HepG2 (cell line): Measurements from ENCODE around the gene SPINDOC. TPM values are rescaled to one million over a fixed set of nuclear protein-coding genes. Genes with fewer than 3 reads are reported as not detected.

Source experiments
- ATF6 ChIP-seq: sonication (generic); formaldehyde crosslinking; conservative IDR thresholded peaks from 2 replicates; pipeline ENCODE4 v1.4.0; 2020; ENCODE audit warnings: missing genetic modification reagents
- BORCS8-MEF2B ChIP-seq: sonication (generic); formaldehyde crosslinking; IDR thresholded peaks from 2 replicates; pipeline ENCODE4 v1.8.0; 2022; ENCODE audit warnings: mild to moderate bottlenecking, missing genetic modification reagents
- CEBPG ChIP-seq: IDR thresholded peaks from 2 replicates; pipeline ENCODE4 v1.6.1; 2016
- DMAP1 ChIP-seq: IDR thresholded peaks from 2 replicates; pipeline ENCODE4 v1.6.1; 2016
- ELF1 ChIP-seq: sonication (generic); formaldehyde crosslinking; IDR thresholded peaks from 2 replicates; pipeline ENCODE4 v1.4.0; 2020; ENCODE audit warnings: missing genetic modification reagents
- GATAD1 ChIP-seq: IDR thresholded peaks from 2 replicates; pipeline ENCODE4 v1.6.1; 2016; ENCODE audit warnings: missing genetic modification reagents, missing compliant biosample characterization
- GMEB2 ChIP-seq: IDR thresholded peaks from 2 replicates; pipeline ENCODE4 v1.6.1; 2016; ENCODE audit warnings: missing biosample characterization, missing genetic modification reagents, low read depth
- HCFC1 ChIP-seq: fragments of 150-350 bp; IDR thresholded peaks from 2 replicates; pipeline ENCODE4 v1.6.1; 2014; ENCODE audit warnings: low read depth, low read length
- HDAC1 ChIP-seq: sonication (generic); formaldehyde crosslinking; IDR thresholded peaks from 2 replicates; pipeline ENCODE4 v1.5.1; 2020; ENCODE audit warnings: mild to moderate bottlenecking, missing genetic modification reagents
- HDAC6 ChIP-seq: fragments of 200-600 bp; sonication (generic); IDR thresholded peaks from 2 replicates; pipeline ENCODE4 v1.7.0; 2017; ENCODE audit warnings: mild to moderate bottlenecking, antibody characterized with exemption, low read length, low read depth
- MIER3 ChIP-seq: IDR thresholded peaks from 2 replicates; pipeline ENCODE4 v1.6.1; 2016; ENCODE audit warnings: missing compliant biosample characterization, borderline replicate concordance
- MLLT10 ChIP-seq: sonication (generic); formaldehyde crosslinking; IDR thresholded peaks from 2 replicates; pipeline ENCODE4 v1.4.0; 2020; ENCODE audit warnings: missing genetic modification reagents
- POLR2AphosphoS5 ChIP-seq: IDR thresholded peaks from 2 replicates; pipeline ENCODE4 v1.6.1; 2012; ENCODE audit warnings: low read depth, low read length
- SAP130 ChIP-seq: IDR thresholded peaks from 2 replicates; pipeline ENCODE4 v1.6.1; 2016; ENCODE audit warnings: low read depth
- ZMAT3 ChIP-seq: sonication (generic); formaldehyde crosslinking; conservative IDR thresholded peaks from 2 replicates; pipeline ENCODE4 v1.7.0; 2021; ENCODE audit warnings: missing genetic modification reagents
- ZNF235 ChIP-seq: sonication (generic); formaldehyde crosslinking; IDR thresholded peaks from 2 replicates; pipeline ENCODE4 v1.8.1; 2023; ENCODE audit warnings: mild to moderate bottlenecking, missing genetic modification reagents, borderline replicate concordance
- ZNF333 ChIP-seq: sonication (generic); formaldehyde crosslinking; IDR thresholded peaks from 2 replicates; pipeline ENCODE4 v1.4.0; 2020; ENCODE audit warnings: mild to moderate bottlenecking, missing genetic modification reagents, borderline replicate concordance
- ZNF343 ChIP-seq: sonication (generic); formaldehyde crosslinking; IDR thresholded peaks from 2 replicates; pipeline ENCODE4 v1.4.0; 2020; ENCODE audit warnings: mild to moderate bottlenecking, missing genetic modification reagents
- ZNF451 ChIP-seq: sonication (generic); formaldehyde crosslinking; IDR thresholded peaks from 2 replicates; pipeline ENCODE4 v1.5.0; 2020; ENCODE audit warnings: mild to moderate bottlenecking, missing genetic modification reagents
- ZNF574 ChIP-seq: sonication (generic); formaldehyde crosslinking; IDR thresholded peaks from 2 replicates; pipeline ENCODE4 v1.4.0; 2020; ENCODE audit warnings: missing genetic modification reagents
- ZNF597 ChIP-seq: sonication (generic); formaldehyde crosslinking; IDR thresholded peaks from 2 replicates; pipeline ENCODE4 v1.5.0; 2020; ENCODE audit warnings: missing genetic modification reagents
- ZNF672 ChIP-seq: sonication (generic); formaldehyde crosslinking; IDR thresholded peaks from 2 replicates; pipeline ENCODE4 v1.8.1; 2022; ENCODE audit warnings: missing genetic modification reagents
- ZNF792 ChIP-seq: IDR thresholded peaks from 2 replicates; pipeline ENCODE4 v1.6.1; 2016
- ZSCAN25 ChIP-seq: sonication (generic); formaldehyde crosslinking; IDR thresholded peaks from 2 replicates; pipeline ENCODE4 v1.8.0; 2022; ENCODE audit warnings: mild to moderate bottlenecking, missing genetic modification reagents
- polyA plus RNA-seq, 8 experiments: library from polyadenylated mRNA; depleted of rRNA in 3 of 8; stranded (reverse) in 7 of 8; unstranded in 1 of 8; fragments of >200 nt; fragmentation: Illumina TruSeq in 4 of 8; extraction: Trizol in 4 of 8; gene quantifications; 2 replicates each; pipeline versions ENCODE4 v1.2.1 to v1.2.3, GENCODE V29; 2011 to 2016; ENCODE audit warnings: low read depth in 4 of 8, missing spikeins in 1 of 8, mixed read lengths in 1 of 8; ENCODE audit not compliant: insufficient read depth in 1 of 8
- total RNA-seq, 5 experiments: library from RNA; depleted of rRNA; stranded (reverse); fragments of >200 nt; fragmentation: Illumina TruSeq; extraction: Trizol; gene quantifications; 2 replicates each; pipeline ENCODE4 v1.2.3, GENCODE V29; 2016; ENCODE audit warnings: low read depth in 1 of 5

The SPINDOC gene
- total and polyA plus RNA-seq, 2 of the 13 experiments (the other 11 are each of a cell fraction or from before 2014, with no cell fraction given): 21.4 to 29.9 TPM

- no peak for TF ChIP-seq ZMAT3 (CRISPR knock-in tag)
- no peak for TF ChIP-seq ATF6
- TF ChIP-seq ZSCAN25: no peak
- TF ChIP-seq HDAC1 (CRISPR knock-in tag): 0 out of 2 replicates have a peak, but pooled peaks have one; percentile 17
- 0 out of 2 replicates have a peak, but pooled peaks have one; percentile 20 for TF ChIP-seq ZNF574 (CRISPR knock-in tag)
- TF ChIP-seq ZNF235 (CRISPR knock-in tag): no peak
- TF ChIP-seq GATAD1: no peak
- TF ChIP-seq BORCS8-MEF2B (CRISPR knock-in tag): no peak
- TF ChIP-seq ZNF333 (CRISPR knock-in tag): no peak
- TF ChIP-seq HDAC6: no peak
- no peak for TF ChIP-seq ZNF672 (CRISPR knock-in tag)
- no peak for TF ChIP-seq GMEB2 (CRISPR knock-in tag)
- TF ChIP-seq MLLT10 (CRISPR knock-in tag): no peak
- TF ChIP-seq ZNF597: no peak
- no peak for TF ChIP-seq ZNF451 (CRISPR knock-in tag)
- TF ChIP-seq DMAP1 (CRISPR knock-in tag): peak; percentile 53; the same call in 1 of the 2 replicates
- TF ChIP-seq POLR2AphosphoS5: peak; percentile 37; the same call in 1 of the 2 replicates
- TF ChIP-seq ELF1: peak; percentile 38; the same call in 1 of the 2 replicates
- TF ChIP-seq ZNF343 (CRISPR knock-in tag): no peak
- no peak for TF ChIP-seq MIER3 (CRISPR knock-in tag)
- 0 out of 2 replicates have a peak, but pooled peaks have one; percentile 14 for TF ChIP-seq SAP130 (CRISPR knock-in tag)
- 0 out of 2 replicates have a peak, but pooled peaks have one; percentile 19 for TF ChIP-seq CEBPG (CRISPR knock-in tag)
- TF ChIP-seq HCFC1: no peak
- no peak for TF ChIP-seq ZNF792 (CRISPR knock-in tag)
Observed at GRCh38 chr11:63783925-63784592, 29.2 kb upstream of the SPINDOC start (continued).
